Ureter (tissue), 1 donor: Measurements from ENCODE around the gene MED13L. TPM values are rescaled to one million over a fixed set of nuclear protein-coding genes. Genes with fewer than 3 reads are reported as not detected.
"Not testable (repeated sequence)": the region's sequence is repeated elsewhere in the genome, so short reads cannot be mapped to it uniquely, and the experiment has no call there.

Experiments
- DNase-seq: peaks from one replicate; pipeline ENCODE4 v3.0.0-alpha.2; 2020; ENCODE audit warnings: low spot score
- total RNA-seq: library from RNA; stranded (reverse); gene quantifications from one replicate; pipeline ENCODE4 v1.2.4, GENCODE V29; 2023
- donor health status: DM: yes; HTN: yes; CAD: no.

The MED13L gene
- total RNA-seq, 1 donor from 2014 or later: 130 TPM

GRCh38 chr12:116018282-116018681 is 259.2 kb downstream of the MED13L start:
- no peak for DNase-seq

GRCh38 chr12:116015525-116015924 is 262.0 kb downstream of the MED13L start:
- DNase-seq: no peak

GRCh38 chr12:116012757-116013156 is 264.7 kb downstream of the MED13L start:
- no peak for DNase-seq

GRCh38 chr12:116011217-116011616 is 266.3 kb downstream of the MED13L start:
- DNase-seq: no peak

GRCh38 chr12:116010467-116010866 is 267.0 kb downstream of the MED13L start:
- DNase-seq: no peak

- no peak for DNase-seq
Measured at GRCh38 chr12:116009805-116010204, 267.7 kb downstream of the MED13L start.

- no peak for DNase-seq
Measured at GRCh38 chr12:116006141-116006540, 271.4 kb downstream of the MED13L start.

- DNase-seq: no peak
Measured at GRCh38 chr12:116002890-116003536, 274.5 kb downstream of the MED13L start.

- DNase-seq: no peak
Measured at GRCh38 chr12:116000252-116000651, 277.2 kb downstream of the MED13L start.

GRCh38 chr12:115999582-115999981 is 277.9 kb downstream of the MED13L start:
- no peak for DNase-seq

- DNase-seq: no peak
Measured at GRCh38 chr12:115998794-115999478, 278.6 kb downstream of the MED13L start.

- no peak for DNase-seq
Measured at GRCh38 chr12:115998119-115998633, 279.3 kb downstream of the MED13L start.

- no peak for DNase-seq
Measured at GRCh38 chr12:115993737-115994136, 283.8 kb downstream of the MED13L start.

- DNase-seq: no peak
Measured at GRCh38 chr12:115990241-115990640, 287.3 kb downstream of the MED13L start.

- DNase-seq: no peak
Measured at GRCh38 chr12:115988625-115989563, 288.6 kb downstream of the MED13L start.

GRCh38 chr12:115988212-115988611 is 289.3 kb downstream of the MED13L start:
- no peak for DNase-seq

GRCh38 chr12:115984616-115985015 is 292.9 kb downstream of the MED13L start:
- no peak for DNase-seq

GRCh38 chr12:115983226-115983798 is 294.2 kb downstream of the MED13L start:
- no peak for DNase-seq

GRCh38 chr12:115980339-115980738 is 297.2 kb downstream of the MED13L start:
- no peak for DNase-seq

GRCh38 chr12:115979851-115980250 is 297.6 kb downstream of the MED13L start:
- DNase-seq: no peak

- no peak for DNase-seq
Measured at GRCh38 chr12:115979351-115979750, 298.1 kb downstream of the MED13L start.

GRCh38 chr12:115976829-115977228 is 300.7 kb downstream of the MED13L start:
- DNase-seq: not testable (repeated sequence)
